Activated gamma-delta T cell treated with anti-CD3 and anti-CD28 coated beads, Interleukin-2, amount 50 U/mL, for 16 hours (primary cell): ENCODE measurements around the gene TVP23C.
"Not testable (repeated sequence)": the region's sequence is repeated elsewhere in the genome, so short reads cannot be mapped to it uniquely, and the experiment has no call there.

Source experiments
- DNase-seq: peaks from one replicate; pipeline ENCODE4 v3.0.0-alpha.2; 2020; ENCODE audit warnings: low read depth

The TVP23C gene

DNA sequence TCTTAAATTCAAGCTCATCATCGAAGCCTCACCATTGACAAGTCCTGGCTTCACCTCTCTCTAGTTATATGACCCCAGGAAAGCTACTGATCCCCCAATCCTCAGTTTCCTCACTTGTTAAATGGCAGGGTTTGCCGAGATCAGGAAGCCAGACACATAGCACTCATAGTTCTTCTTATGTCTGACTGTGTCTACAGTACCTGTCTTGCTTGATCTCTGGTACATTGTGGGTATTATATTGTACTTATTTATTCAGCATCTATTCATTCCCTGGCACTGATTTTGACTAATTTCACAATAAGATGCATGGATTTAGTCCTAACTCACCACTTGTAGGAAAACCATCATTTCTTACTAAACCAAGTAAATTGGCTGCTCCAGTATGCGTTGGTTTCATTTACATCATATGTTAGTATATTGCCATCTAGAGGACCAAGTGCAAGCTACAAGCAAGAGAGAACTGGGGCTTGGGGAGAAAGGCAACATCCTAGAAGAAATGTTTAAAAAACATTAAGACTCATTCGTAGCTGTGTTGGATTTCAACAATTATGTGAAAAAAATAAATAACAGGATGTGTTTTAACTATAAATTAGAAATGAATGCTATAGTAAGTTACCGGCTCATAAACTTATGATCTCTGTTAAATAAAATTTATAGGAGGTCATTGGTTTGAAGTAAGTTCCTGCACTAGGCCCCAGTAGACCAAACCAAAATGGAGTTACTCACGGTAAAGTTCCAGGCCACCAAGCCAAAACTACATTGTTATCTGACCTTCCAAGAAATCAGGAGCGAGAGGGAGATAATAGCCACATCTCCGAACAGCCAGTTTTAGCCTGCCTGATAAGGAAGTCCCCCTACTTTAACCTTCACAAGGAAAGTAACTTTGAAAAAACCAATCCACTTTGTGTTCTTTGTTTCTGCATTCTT, 36.7 kb downstream of the TVP23C start:
- not testable (repeated sequence) for DNase-seq

GRCh38 chr17:15524990-15525985, 38.0 kb downstream of the TVP23C start:
- DNase-seq = not testable (repeated sequence)

DNA sequence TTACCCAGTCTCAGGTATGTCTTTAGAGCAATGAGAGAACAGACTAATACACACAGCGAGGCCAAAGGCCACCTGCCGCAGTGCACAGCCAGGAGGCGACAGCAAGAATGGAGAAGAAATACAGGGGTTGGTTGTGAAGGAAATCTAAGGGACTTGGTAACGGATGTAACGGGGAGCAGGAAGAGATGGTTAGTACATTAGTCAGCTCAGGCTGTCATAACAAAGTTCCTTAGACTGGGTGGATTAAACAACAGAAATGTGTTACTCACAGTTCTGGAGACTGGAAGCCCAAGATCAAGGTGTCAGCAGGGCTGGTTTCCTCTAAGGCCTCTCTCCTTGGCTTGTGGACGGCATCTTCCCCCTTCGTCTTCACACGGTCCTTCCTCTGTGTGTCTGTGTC, 47.1 kb downstream of the TVP23C start:
- no peak for DNase-seq

GRCh38 chr17:15514469-15514868, 48.8 kb downstream of the TVP23C start:
- no peak for DNase-seq

DNA sequence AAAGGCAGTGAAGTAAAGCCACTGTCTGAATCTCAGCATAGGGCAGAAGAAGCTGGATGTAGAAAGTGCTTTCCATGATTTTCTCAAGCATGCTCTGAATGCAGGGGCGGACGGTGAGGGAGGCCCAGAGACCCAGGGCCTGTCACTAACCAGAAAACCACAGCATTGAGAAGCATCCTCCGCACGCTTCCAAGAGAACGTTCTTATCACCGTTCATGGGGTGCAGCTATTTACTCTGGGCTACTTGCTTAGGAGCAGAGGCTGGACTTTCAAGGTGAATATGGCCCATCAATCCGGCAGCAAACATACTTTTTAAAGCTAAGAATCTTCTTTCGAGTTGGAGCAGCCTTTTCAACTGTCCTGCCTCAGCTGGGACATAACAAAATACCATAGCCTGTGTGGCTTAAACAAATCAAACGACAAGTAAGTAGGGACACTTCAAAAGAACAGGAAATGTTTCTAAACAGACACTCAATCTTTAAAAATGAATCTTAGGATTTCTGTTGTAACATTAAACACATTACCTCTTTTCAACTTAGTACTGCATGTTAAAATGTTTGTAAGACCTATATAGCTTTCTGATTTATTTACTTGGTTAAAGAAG, 49.3 kb downstream of the TVP23C start:
- no peak for DNase-seq

- no peak for DNase-seq
Measured at GRCh38 chr17:15513058-15513791, 50.1 kb downstream of the TVP23C start.

- no peak for DNase-seq
Measured at GRCh38 chr17:15512071-15512709, 51.1 kb downstream of the TVP23C start.

DNA sequence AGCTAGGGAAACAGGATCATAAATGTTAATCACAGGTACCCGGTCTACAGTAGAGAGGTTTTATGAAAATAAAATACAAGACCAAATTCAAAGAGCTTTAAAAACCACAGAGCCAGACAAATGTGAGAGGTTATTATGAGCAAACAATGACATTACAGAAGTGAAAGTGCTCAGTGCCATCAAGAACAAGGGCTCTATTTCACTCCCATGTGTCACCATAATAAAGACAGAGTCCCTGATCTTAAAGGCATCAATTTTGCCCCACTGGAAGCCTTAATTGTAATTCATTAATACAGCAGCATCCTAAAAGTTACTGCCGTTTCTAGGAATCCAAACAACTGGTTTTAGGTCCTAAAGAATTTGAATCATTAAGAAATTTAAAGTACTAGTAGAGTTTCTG, 52.1 kb downstream of the TVP23C start:
- DNase-seq = no peak

DNA sequence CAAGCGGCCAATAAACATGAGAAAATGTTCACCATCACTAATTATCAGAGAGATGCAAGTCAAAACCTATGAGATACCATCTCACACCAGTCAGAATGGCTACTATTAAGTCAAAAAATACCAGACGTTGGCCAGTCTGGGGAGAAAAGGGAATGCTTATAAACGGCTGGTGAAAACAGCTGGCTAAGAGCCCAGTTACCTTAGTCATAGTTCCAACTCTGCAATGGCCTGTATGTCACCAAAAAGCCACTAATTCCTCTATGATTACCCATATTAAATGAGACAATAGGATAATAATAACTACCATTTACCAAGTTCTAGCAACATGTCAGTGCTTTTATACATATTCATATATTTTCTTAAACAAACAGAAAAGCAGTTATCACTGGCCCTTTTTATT, 52.9 kb downstream of the TVP23C start:
- DNase-seq = no peak

GRCh38 chr17:15509095-15509494, 54.2 kb downstream of the TVP23C start:
- no peak for DNase-seq

- DNase-seq = no peak
Measured at GRCh38 chr17:15508466-15508865, 54.8 kb downstream of the TVP23C start.

GRCh38 chr17:15507896-15508295, 55.4 kb downstream of the TVP23C start:
- DNase-seq = no peak

DNA sequence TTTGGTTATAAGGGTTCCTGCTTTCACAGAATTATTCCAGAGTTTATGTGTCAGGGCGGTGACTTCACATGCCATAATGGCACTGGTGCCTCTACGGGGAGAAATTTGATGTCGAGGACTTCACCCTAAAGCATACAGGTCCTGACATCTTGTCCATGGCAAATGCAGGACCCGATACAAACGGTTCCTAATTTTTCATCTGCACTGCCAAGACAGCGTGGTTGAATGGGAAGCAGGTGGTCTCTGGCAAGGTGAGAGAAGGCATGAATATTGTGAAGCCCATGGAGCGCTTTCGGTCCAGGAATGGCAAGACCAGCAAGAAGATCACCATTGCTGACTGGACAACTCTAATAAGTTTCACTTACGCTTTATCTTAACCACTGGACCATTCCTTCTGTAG, 56.3 kb downstream of the TVP23C start:
- no peak for DNase-seq

GRCh38 chr17:15505708-15506107, 57.6 kb downstream of the TVP23C start:
- not testable (repeated sequence) for DNase-seq

DNA sequence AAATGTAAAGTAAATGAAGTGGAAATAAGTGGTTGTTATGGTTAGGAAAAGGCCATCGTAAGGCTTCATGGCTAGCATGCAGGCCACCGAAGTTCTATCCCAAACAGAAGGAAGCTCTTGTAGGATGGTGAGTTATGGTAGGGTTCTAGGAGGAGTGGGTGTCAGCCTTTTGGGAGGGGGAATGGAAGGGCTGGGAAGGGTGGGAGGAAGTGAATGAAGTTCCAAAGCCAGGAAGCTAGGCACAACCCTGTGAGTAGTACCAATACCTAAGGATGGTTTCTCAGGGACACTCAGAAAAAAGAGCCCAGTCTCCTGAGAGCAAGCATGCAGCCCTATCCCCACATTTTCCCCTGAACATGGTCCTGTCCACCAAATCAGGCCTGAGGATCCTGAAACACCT, 59.6 kb downstream of the TVP23C start:
- no peak for DNase-seq

DNA sequence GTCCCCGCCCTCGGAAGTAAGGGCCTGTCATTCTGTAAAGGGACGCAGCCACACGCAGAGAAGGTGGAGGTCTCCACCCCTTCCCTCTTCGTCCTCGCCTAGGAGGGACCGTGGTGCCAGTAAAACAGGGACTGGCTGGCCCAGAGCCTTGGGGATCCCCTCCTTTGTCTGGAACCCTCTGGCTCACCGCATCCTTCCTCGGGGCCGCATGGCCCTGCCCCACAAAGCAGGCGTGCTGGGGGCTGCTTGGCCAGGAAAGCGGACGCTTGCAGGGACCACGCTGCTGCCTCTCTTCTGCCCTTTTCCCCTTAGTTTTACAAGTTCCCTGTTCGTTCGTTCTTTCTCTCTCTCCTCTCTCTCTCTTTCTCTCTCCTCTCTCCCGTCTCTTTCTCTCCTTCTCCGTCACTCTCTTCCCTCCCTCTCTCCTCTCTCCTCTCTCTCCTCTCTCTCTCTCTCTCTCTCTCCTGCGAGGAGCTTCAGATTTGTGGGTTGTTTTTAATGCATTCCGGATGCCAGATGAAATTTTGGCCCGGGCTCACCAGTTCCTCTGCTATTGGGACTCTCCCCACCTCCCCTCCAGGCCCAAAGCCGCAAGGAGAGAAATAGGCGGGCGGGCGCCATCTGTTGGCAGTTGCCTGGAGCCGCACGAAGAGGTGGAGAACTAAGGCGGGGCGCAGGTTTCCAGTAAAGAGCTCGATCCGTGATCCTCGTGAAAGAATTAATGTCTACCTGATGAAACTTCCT, 60.7 kb downstream of the TVP23C start:
- peak; percentile 40 for DNase-seq

GRCh38 chr17:15501793-15502192, 61.5 kb downstream of the TVP23C start:
- DNase-seq = no peak

DNA sequence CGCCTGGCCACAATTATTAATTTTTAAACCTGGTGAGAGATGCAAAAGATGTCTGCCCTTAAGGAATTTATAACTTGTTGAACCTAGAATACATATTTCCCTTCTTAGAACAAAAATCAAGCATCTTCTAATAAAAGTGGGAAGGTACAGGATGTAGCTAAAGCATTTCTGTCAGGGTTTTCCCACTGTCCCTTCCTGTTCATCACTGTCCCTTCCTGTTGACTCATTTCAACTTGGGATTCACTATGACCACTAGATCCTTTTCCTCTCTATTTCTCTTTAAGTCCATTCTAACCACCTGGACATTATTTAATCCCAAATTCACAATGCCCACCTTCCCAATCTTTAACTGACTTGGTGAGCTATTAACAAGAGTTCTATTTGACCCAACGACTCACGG, 62.0 kb downstream of the TVP23C start:
- no peak for DNase-seq

DNA sequence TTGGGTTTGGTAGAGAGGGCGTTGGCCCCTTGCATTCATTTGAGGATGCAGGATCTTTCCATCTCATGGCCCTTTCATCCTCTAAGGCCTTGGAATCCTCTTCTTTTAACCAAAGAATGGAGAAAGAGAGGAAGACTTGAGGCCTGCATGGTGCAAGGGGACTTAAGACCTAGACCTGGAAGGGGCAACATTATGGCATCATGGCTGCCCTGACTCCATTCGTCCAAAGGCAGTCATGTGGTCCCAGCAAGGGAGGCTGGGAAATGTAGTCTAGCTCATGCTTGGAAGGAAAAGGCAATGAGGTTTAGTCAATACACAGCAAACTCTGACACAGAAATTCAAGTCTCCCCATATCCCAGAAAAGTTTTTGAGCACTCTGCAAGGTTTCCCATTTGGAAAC, 65.2 kb downstream of the TVP23C start:
- DNase-seq = no peak
